Neural progenitor cell (in vitro differentiated cells): ENCODE data around the gene TUBA3E.
"Not testable (repeated sequence)": the region's sequence is repeated elsewhere in the genome, so short reads cannot be mapped to it uniquely, and the experiment has no call there.

Source experiments
- CTCF ChIP-seq: fragments of 200-600 bp; sonication (generic); IDR thresholded peaks from 2 replicates; pipeline ENCODE4 v1.5.1; 2017; ENCODE audit warnings: antibody characterized with exemption, mild to moderate bottlenecking
- EZH2 ChIP-seq: fragments of 200-600 bp; sonication (generic); IDR thresholded peaks from 2 replicates; pipeline ENCODE4 v1.6.1; 2017; ENCODE audit warnings: antibody characterized with exemption, mild to moderate bottlenecking, moderate library complexity
- EZH2phosphoT487 ChIP-seq: fragments of 200-600 bp; sonication (generic); IDR thresholded peaks from 2 replicates; pipeline ENCODE4 v1.6.1; 2017; ENCODE audit warnings: antibody characterized with exemption

- not testable (repeated sequence) for TF ChIP-seq EZH2, EZH2phosphoT487
- peak; percentile 75 for TF ChIP-seq CTCF
Measured at GRCh38 chr2:130181880-130182682, 16.2 kb downstream of the TUBA3E start, which contains the start of gene MZT2B.
